PC-9 (cell line): ENCODE data around the gene JTB.

Experiments
- EZH2 ChIP-seq: fragments of 200-600 bp; sonication (generic); IDR thresholded peaks from 2 replicates; pipeline ENCODE4 v1.8.0; 2017; ENCODE audit warnings: antibody characterized with exemption, low read depth
- TF ChIP-seq, protein P1 (sequence below): fragments of 200-600 bp; sonication (generic); conservative IDR thresholded peaks from 2 replicates; pipeline ENCODE4 v1.6.1; 2017; ENCODE audit warnings: mixed run types, antibody characterized with exemption, mild to moderate bottlenecking, moderate library complexity

GRCh38 chr1:153973525-153973924 is 3.9 kb downstream of the JTB start:
- TF ChIP-seq, protein P1, sequence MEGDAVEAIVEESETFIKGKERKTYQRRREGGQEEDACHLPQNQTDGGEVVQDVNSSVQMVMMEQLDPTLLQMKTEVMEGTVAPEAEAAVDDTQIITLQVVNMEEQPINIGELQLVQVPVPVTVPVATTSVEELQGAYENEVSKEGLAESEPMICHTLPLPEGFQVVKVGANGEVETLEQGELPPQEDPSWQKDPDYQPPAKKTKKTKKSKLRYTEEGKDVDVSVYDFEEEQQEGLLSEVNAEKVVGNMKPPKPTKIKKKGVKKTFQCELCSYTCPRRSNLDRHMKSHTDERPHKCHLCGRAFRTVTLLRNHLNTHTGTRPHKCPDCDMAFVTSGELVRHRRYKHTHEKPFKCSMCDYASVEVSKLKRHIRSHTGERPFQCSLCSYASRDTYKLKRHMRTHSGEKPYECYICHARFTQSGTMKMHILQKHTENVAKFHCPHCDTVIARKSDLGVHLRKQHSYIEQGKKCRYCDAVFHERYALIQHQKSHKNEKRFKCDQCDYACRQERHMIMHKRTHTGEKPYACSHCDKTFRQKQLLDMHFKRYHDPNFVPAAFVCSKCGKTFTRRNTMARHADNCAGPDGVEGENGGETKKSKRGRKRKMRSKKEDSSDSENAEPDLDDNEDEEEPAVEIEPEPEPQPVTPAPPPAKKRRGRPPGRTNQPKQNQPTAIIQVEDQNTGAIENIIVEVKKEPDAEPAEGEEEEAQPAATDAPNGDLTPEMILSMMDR: no peak
- no peak for TF ChIP-seq EZH2
